CD4-positive, alpha-beta T cell treated with Interleukin-2 at 100 ng/mL for 4 hours (primary cell): ENCODE data around the gene TYW1B.
"Not testable (repeated sequence)": the region's sequence is repeated elsewhere in the genome, so short reads cannot be mapped to it uniquely, and the experiment has no call there.

Experiments used
- DNase-seq: peaks from one replicate; pipeline ENCODE4 v3.0.0-alpha.2; 2020; ENCODE audit warnings: low spot score

The TYW1B gene, protein sequence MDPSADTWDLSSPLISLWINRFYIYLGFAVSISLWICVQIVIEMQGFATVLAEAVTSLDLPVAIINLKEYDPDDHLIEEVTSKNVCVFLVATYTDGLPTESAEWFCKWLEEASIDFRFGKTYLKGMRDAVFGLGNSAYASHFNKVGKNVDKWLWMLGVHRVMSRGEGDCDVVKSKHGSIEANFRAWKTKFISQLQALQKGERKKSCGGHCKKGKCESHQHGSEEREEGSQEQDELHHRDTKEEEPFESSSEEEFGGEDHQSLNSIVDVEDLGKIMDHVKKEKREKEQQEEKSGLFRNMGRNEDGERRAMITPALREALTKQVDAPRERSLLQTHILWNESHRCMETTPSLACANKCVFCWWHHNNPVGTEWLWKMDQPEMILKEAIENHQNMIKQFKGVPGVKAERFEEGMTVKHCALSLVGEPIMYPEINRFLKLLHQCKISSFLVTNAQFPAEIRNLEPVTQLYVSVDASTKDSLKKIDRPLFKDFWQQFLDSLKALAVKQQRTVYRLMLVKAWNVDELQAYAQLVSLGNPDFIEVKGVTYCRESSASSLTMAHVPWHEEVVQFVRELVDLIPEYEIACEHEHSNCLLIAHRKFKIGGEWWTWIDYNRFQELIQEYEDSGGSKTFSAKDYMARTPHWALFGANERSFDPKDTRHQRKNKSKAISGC

DNA sequence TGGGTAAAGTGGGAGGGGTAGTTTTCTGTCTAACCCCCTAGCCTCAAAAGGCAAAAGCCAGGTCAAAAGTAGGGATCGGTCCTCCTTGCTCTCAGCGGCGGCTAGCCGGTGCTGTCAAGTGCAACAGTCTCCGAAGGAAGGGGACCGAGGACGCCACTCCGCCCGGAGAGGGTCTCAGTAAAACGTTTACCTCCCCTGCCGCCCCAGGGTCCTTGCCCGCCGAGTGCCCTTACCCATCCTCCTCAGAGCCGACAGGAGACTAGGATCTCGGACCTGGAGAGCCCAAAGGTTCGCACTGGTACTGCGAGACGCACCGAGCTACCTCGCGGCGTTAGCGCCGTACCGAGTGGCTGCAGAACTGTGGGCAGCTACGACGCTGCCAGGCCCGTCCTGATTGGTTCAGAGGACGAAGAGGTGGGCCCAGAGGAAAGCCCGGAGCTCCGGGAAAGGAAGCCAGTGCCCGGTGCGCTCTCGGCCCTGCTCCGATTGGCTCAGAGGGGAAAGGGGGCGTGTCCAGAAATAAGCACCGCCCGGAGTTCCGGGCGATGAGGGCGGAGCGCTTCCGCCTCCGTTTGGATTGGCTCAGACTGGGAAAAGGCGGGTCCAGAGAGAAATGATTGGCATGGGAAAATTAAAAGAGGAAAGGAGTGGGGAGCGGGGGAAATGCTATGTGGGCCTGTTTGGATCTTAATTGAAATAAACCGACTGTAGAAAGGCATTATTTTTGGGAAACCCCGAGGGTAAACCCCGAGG is at the start of gene TYW1B:
TSS of gene TYW1B (minus strand) at position 362 of the 753 bp plus-strand sequence. CDS start at position 237, 125 bp downstream.
- DNase-seq = peak; percentile 99

DNA sequence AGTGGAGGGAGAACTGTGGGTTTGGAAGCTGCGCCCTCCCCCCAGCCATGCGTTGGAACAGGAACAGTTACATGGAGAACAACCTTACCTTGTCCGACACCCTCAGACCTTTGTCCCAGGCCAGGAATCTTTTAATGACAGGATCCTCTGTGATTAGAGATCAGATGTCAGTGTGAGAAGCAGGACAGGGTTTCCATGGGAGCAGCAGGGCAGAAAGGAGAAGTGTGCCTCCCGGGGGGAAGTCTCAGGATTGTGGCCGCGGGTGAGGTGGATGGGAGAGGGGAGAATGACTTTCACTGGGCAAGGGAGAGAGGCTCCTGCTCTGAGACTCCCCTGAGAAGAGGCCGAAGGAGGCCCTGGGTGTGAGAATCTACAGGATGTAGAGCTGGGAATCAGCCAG is 39.6 kb upstream of the TYW1B start:
- DNase-seq = not testable (repeated sequence)

DNA sequence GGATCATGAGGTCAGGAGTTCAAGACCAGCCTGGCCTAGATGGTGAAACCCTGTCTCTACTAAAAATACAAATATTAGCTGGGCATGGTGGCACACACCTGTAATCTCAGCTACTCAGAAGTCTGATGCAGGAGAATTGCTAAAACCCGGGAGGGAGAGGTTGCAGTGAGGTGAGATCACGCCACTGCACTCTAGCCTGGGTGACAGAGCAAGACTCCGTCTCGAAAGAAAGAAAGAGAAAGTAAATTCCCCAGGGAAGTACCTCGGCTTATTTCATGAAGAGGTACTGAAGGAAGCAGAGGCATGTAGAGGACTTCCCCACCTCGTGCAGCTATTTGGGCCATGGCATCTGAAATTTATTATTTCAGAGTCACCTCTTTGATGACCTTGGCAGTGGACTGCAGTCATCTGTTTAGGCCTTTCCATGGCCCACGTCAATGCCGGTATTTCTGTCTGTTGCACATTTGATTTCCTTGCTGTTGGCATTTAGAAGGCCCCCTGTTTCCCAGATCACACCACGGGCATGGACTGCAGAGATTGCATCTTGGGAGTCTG is 30.9 kb upstream of the TYW1B start:
- DNase-seq = not testable (repeated sequence)

DNA sequence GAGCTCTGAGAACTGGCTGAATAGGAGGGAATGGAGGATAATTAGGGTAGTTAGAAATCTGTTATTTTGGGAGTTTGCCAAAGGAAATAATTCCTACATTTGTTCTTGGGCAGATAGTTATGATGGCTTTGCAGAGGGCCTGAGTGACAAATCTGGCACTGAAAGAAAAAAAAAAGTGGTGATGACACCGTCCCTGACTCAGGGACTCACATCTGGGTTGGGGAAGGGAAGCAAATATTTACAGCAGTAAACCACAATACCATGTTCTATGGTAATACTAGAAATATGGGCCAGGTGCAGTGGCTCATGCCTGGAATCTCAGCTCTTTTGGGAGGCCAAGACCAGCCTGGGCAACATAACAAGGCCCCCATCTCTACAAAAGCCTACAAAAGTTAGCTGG is 29.9 kb upstream of the TYW1B start:
- DNase-seq = not testable (repeated sequence)

DNA sequence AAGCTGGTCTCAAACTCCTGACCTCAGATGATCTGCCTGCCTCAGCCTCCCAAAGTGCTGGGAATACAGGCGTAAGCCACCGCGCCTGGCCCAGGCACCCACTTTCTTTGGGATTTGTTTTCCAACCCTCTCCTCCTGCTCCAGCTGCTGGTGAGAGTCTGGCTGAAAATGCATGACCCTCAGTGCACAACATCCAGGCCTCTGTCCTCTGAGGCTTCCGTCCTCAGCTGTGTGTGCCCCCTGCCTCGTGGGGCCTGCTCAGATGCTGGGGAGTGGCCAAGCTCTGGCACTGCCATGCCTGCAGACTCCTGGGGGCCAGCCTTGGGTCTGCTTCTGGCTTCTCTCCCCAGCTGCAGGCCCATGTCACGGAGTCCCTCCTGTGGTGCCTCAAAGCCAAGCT is 27.3 kb upstream of the TYW1B start:
- not testable (repeated sequence) for DNase-seq

DNA sequence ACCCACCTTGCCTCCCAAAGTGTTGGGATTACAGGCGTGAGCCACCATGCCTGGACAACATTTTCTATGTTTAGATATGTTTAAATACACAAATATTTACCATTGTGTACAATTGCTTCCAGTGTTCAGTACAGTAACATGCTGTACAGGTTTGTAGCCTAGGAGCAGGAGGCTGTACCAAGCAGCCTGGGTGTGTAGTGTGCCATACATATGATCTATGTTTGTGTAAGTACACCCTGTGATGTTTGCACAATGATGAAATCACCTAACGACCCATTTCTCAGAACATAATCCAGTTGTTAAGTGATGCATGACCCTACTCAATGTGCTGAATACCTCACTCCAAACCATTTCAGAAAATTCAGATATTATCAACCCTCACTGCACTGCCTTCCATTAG is 24.9 kb upstream of the TYW1B start:
- DNase-seq = not testable (repeated sequence)

DNA sequence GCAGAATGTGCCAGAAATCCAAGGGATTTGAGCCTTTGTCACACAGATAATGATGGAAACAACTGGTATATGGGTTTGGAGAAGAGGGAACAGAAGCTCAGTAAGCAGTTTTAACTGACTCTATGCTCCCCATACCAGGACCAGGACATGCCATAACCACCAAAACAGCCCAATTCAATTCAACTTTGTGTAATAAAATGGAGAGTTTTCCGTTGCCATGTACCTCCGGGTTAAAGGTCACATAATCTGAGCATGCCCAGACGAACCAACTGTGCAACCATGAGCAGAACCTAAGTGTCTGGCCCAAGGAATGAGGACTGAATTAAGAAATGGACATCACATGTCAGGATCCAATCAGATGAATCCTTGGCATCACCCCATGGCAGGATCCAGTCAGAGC is 22.7 kb upstream of the TYW1B start:
- not testable (repeated sequence) for DNase-seq

DNA sequence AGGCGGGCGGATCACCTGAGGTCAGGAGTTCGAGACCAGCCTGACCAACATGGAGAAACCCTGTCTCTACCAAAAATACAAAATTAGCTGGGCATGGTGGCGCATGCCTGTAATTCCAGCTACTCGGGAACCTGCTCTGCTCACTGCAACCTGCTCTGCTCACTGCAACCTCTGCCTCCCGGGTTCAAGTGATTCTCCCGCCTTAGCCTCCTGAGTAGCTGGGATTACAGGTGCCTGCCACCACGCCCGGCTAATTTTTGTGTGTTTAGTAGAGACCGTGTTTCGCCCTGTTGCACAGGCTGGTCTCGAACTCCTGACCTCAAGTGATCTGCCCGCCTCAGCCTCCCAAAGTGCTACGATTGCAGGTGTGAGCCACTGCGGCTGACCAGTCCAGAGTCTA is 16.1 kb upstream of the TYW1B start:
- not testable (repeated sequence) for DNase-seq

DNA sequence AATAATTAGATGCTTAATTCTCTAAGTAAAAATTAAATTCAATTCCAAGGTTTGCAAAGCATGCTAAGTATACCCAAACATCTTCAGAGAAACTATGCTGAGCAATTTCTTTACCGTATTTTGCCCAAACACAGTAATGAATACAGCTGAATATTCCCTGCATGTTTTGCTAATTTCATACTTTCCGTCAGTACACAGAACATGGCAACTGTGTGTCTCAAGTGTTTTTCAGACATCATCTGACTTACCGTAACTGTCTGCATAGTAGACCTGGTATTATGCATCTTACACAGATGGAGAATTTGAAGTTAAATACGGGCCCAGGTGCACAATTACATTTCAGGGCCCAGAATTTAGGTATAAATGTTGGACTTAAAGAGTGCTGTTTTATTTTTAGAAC is 15.2 kb upstream of the TYW1B start:
- DNase-seq = not testable (repeated sequence)

DNA sequence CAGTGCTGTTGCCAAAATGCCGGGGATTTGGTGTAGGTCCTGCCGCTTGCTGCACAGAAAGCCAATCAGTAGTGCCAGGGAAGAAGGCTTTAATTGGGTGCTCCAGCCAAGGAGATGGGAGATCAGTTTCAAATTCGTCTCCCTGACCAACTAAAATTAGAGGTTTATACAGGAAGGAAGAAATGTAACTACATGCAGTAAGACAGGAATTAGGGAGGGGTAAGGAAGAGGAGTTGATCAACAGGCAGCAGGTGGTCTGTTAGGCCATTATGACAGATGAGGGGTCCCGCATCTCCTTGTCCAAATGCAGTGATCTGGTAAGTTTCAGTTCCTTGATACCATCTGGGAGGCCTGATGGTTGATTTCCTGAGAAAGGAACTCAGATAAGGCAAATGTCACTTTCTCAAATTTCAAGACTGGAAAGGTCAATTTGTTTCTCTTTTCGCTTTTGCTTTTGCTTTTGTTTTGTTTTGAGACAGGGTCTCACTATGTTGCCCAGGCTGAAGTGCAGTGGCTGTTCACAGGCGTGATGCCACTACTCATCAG is 13.0 kb upstream of the TYW1B start:
- DNase-seq = not testable (repeated sequence)

DNA sequence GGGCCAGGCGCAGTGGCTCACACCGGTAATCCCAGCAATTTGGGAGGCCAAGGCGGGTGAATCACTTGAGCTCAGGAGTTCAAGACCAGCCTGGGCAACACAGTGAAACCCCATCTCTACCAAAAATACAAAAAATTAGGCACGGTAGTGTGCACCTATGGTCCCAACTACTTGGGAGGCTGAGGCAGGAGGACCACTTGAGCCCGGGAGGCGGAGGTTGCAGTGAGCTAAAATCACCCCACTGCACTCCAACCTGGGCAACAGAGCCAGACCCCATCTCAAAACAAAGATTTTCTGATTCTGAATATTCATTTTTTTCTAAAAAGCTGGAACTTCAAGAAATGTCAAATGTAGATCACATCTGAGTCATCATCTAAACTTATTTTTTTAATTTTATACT is 10.3 kb upstream of the TYW1B start:
- DNase-seq = not testable (repeated sequence)

DNA sequence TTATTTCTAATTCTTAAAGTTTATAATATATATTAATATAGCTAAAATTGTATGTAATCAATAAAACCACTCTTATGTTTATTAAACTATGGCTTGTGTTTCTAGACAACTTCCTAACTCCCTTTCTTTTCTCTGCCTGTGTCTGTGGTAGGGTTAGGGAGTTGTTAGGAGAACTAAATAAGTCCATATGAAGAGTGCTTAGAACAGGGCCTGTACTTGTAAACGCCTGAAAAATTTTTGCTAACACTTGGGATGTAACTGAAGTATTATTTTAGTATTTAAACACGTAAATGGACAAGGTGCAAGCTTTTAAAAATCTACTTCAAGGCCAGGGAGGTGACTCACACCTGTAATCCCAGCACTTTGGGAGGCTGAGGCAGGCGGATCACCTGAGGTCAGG is 9.3 kb upstream of the TYW1B start:
- not testable (repeated sequence) for DNase-seq

DNA sequence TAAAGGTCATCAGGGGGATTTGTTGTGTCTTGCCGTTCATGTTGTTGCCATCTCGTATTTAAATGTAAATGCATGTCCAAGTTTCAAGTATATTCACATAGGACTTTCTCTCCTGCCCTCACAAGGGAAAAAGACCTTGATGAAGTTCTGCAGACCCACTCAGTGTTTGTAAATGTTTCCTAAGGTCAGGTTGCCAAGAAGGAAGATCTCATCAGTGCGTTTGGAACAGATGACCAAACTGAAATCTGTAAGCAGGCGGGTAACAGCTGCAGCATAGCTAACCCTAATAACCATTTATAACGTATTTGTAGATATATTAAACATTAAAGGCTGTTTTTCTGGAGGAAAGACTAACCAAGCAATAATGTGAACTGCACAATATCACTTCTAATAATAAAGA is 2.6 kb upstream of the TYW1B start:
- not testable (repeated sequence) for DNase-seq

DNA sequence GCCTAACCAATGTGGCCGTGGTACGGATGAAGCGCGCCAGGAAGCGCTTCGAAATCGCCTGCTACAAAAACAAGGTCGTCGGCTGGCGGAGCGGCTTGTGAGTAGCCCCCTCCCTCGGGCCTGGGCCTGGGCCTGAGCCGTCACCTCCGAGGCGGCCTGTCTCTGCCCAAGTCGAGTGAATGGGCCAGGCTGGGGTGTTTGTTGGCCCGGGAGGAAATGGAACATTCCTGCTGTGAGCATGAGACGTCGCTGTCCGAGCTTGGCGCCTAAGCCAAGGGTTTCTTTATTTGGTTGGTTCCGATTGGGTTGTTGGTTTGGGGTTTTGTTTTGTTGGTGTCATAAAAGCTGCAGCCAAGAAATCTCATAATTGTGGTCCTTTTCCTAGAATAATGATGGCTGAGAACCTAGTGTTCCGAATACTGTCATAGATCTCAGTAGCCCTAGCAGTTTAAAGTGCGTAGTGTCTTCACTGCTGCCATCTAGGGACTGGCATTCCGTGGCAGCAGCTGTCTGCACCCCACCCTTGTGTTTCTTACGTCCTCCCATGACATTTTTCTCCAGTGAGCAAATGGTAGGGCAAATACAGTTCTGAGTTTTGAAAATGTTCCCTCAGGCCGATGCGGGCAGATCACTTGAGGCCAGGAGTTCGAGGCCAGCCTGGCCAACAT is 1.8 kb upstream of the TYW1B start:
- DNase-seq = peak; percentile 74

DNA sequence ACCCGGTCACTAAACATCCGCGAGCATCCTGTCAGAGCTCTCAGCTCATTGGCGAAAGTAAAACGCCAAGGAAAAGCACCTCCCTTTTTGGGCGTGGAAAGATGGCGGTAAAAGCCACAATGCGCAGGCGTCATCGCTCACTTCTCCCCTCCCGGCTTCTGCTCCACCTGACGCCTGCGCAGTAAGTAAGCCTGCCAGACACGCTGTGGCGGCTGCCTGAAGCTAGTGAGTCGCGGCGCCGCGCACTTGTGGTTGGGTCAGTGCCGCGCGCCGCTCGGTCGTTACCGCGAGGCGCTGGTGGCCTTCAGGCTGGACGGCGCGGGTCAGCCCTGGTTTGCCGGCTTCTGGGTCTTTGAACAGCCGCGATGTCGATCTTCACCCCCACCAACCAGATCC is 1.3 kb upstream of the TYW1B start:
- DNase-seq = peak; percentile 99

DNA sequence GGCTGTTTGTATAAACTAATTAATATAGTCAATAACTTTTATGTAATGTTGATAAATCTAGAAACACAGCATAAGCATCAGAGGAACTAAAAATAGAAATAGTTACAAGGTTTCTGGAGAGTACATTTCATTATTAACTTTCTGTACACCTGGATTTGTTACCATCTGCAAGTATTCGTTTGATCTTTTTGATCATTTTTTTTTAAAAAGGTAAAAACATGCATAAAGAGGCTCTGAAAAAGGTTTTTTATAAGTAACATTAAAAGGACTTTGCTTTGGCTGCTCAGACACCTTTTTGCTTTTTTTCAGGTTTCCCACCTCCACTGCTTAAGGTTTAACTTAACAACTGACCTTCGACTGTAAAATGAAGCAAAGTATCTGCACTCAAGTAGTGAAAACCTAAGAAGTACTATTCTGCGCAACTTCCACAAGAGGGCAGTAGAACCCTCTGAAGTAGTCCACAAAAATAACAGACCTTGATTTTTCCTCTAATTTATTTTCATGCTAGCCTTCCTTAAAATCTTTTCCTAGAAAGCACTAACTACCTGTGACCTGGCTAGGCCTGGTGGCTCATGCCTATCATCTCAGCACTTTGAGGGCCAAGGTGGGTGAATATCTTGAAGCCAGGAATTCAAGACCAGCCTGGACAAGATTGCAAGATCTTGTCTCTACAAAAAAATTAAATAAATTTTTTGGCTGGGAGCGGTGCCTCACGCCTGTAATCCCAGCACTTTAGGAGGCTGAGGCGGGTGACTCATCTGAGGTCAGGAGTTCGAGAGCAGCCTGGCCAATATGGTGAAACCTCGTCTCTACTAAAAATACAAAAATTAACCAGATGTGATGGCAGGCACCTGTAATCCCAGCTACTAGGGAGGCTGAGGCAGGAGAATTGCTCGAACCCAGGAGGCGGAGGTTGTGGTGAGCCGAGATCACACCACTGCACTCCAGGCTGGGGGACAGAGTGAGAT is 4.0 kb downstream of the TYW1B start:
- peak; percentile 35 for DNase-seq

DNA sequence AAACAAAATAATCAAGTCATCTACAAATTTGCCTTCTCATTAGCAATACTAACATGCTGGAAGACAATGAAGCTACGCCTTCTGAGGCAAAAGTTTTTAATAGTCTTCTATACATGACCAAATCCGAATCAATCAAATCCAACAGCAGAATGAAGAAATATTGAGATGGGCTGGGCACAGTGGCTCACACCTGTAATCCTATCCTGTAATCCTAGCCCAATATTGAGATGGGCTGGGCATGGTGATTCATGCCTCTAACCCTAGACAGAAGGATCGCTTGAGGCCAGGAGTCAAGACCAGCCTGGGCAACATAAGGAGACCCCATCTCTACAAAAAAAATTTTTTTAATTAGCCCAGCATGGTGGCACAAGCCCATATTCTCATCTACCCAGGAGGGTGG is 5.5 kb downstream of the TYW1B start:
- not testable (repeated sequence) for DNase-seq

DNA sequence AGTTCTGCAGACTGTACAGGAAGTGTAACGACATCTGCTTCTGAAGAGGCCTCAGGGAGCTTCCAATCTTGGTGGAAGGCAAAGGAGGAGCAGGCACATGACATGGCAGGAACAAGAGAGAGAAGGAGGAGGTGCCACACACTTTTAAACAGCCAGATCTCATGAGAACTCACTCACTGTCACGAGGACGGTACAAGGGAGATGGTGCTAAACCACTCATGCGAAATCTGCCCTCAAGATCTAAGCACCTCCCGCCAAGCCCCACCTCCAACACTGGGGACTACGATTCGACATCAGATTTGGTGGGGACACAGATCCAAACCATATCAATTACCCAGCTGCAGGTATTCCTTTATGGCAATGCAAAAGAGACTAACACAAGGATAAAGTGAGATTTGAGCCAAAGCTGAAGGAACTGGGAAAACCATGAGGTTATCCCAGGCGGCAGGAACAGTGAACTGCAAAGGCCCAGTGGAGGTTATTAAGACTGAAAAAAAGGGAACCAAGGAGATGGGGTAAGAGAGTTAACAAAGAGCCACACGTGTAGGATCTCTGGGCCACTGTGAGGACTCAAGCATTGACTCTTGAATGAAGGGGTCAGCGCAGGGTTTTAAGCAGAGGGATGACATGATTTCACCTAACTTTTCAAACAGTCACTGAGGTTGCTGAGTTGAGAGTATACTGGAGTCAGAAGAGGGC is 9.2 kb downstream of the TYW1B start:
- not testable (repeated sequence) for DNase-seq

DNA sequence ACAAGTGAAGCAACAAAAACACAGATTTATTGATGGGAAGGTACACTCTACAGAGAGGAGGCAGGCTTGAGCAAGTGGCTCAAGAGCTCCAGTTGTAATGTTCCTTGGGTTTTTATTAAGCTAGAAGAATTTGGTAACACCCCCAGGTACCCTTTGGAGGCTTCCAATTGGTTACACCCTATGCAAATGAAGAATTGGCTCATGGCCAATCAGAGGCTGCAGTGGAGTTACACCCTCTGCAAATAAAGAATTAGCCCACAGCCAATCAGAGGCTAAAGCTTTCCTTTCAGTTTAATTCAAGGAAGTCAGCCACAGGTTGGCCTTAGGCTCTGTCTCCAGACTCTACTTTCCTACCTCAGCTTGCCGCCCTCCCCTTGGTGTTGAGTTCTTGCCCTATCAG is 10.3 kb downstream of the TYW1B start:
- DNase-seq = not testable (repeated sequence)
